Mesenteric fat pad (tissue), 1 donor: ENCODE measurements around the gene DNAJC4. TPM values are rescaled to one million over a fixed set of nuclear protein-coding genes. Genes with fewer than 3 reads are reported as not detected.
"Not testable (repeated sequence)": the region's sequence is repeated elsewhere in the genome, so short reads cannot be mapped to it uniquely, and the experiment has no call there.

Experiments
- DNase-seq: peaks from one replicate; pipeline ENCODE4 v3.0.0-alpha.2; 2020; ENCODE audit warnings: low spot score
- total RNA-seq: library from RNA; stranded (reverse); fragmentation: NEBNext Ultra II Directional; extraction: Animal tissue kit (Norgen Biotek cat#: 25700); gene quantifications from one replicate; pipeline ENCODE4 v1.2.1, GENCODE V29; 2021
- donor health status: DM: yes; HTN: yes; CAD: no.

The DNAJC4 gene
- total RNA-seq, 1 donor from 2014 or later, result 20.4 TPM

DNA sequence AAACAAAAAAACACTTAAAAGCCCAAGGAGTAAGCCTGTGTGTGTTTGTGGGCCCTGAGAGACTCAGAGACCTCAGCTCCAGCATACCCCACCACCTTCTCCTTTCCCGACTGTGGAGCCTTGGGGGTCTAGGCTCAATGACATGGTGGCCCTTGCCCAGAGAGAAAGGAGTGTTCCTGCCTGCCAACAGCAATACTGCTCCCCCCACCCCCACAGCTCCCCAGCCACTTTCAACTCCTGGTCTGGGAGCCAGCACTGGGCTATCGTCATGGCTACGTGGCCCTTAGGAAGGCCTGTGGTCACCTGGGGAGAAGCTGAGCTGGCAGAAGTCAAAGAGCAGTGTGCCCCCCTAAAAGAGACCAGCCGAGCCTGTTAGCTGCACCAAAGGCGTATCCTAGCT, 13.8 kb downstream of the DNAJC4 start:
- no peak for DNase-seq

DNA sequence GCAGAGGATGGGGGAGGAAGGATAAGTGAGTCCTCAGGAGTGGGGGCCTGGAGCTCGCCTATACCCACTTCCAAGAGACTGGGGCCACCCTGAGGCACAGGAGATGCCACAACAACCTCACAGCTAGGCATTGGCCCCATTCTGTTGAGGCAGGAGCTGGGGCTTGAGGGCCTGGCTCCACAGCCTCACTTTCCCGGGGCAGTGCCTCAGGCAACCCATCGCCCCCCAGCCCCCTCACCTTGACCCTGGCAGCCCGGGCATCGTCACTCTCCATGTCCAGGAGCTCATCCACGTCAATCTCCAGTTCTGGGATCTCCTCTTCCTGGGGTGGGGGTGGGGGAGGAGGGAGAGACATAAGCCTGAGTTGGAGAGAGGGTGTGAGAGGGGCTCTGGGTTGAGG, 14.6 kb downstream of the DNAJC4 start:
- DNase-seq, result no peak

DNA sequence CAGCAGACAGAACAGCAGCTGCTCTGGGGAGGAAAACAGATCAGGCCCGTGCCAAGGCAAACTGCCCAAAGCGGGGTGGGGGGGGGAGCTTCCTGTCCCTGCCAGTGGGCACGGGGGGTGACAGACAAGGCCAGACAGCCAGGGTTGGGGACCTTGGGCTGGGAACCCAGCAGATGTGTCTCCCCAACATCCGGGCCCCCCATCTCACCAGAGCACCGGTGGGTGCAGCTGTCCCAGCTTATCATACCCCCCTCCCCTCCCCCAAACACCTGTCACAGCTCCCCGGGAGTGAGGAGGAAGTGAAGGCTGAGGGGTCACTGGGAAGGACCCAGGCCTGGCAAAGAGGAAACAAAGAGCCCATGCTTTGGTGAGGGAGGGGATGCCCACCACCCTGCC, 15.1 kb downstream of the DNAJC4 start:
- DNase-seq, result no peak

DNA sequence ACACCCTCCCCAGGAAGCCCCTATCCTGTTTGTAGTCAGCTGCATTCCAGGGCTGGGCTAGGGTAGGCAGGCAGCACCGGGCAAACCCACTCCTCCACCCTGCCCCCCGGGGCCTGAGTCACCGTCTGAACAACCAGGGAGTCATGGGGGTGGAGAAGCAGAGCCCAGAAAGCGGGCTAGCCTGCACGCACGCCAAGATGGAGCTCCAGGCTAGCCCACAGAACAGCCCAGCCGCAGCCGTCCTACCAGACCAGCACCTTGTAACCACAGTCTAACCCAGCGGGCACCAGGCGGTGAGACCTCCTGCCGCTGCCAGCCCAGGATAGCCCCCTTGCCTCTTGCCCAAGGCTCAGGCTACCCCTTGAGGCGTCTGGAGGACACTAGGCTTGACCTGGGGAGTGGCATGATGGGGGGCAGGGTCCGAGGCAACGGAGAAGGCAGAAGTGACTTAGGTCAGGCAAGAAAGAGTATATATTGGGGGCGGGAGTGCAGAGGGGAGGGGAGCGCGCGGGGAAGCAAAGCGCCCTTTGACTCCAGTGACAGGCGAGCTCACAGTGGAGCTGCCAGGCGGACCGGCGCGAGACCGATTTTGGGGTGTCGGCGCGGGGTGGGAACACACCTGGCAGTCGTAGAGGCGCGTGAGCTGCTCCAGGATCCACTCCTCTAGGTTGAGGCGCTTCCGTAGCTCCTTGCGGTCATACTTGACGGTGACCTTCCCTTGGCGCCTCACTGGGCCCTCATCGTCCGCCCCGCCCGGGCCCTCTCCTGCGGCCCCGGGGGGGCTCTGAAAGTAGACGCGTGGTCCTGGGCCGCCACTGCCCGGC, 15.7 kb downstream of the DNAJC4 start:
- DNase-seq, result no peak

DNA sequence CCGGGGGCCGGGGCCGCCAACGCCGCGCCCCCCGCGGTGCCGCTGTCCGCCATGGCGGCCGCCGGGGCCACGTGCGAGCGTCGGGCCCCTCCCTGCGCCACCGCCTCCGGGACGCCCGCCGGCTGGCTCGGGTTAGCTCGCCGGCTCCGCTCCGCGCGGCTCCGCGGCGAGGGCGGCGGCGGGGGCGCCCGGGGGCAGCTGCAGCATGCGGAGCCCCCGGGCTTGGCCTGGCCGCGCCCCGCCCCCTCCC, 16.2 kb downstream of the DNAJC4 start:
- DNase-seq, result not testable (repeated sequence)

DNA sequence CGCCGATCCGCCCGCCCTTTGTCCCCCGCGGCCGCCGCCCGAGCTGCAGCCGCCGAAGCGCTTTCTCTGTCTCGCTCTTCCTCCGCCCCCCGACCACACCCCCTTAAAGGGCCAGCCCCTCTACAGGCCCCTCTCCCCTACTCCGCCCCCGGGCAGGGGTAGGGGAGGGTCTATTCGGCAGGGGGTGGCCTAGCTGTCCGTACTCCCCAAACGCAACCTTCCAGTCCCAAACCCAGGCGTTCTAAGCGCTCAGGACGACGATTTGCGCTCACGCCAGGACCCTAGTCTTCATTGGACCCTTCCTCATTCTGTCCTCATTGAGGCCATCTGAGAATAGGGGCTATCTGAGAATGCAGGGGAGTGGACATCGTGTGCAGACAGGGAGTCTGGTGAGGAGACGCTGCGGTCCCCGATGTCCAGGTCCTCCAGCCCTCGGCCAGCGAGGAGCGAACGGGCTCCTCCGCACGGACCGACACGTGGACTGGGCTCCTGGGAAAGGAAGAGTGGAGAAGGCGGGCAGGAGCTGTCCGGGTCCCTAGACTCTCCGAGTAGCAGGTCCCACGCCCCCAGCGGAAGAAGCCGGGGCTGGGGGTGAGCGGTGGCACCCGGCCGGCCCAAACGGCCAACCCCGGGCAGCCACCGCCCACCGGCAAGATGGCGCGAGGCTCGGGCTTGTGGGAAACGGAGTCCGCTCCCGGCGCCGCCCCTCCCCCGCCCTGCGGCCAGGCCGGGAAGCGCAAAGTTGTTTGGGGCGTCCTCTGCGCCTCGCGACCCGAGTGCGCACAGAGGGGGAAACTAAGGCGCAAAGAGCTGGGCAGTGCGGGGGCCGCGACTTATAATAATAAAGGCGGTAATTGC, 16.8 kb downstream of the DNAJC4 start, which contains the start of gene PPP1R14B:
PPP1R14B (minus strand) TSS at position 73 of the 858 bp plus-strand sequence. CDS start 270 bp downstream, outside the sequence.
- DNase-seq, result no peak

DNA sequence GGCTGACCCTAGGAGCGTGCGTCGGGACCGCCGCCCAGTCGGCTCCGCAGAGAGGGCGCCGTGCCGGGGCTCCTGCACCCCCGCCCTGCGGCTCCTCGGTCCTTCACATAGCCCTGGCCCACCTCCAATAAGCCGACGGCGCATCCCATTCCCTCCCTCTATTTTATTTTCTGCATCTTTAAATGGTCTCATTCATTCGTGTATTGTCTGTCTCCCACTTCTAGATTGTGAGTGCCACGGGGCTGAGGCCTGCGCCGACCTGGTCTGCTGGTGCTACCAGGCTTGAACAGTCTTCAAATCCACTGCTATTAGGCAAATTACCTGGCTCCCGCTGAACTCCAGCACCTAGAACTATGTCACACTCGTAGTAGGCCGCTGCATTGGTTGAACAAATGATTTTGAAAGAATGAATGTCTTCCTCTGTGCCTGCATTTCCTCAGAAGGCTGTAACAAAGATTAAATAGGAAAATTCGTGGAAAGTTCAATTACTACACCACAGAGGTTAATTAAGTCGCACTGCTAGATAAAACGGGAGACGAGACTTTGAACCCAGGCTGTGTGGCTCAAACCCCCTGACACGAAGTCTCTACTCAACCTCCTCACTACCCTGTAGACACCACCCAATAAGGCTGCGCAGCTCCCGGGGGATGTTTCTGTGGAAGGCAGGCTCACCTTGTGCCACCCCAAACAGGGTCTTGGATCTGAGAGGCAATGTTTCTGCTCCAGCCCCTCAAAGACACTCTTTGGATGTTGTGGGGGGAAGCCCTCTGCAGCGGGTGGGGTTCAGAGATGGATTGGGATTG, 17.6 kb downstream of the DNAJC4 start:
- DNase-seq, result no peak

DNA sequence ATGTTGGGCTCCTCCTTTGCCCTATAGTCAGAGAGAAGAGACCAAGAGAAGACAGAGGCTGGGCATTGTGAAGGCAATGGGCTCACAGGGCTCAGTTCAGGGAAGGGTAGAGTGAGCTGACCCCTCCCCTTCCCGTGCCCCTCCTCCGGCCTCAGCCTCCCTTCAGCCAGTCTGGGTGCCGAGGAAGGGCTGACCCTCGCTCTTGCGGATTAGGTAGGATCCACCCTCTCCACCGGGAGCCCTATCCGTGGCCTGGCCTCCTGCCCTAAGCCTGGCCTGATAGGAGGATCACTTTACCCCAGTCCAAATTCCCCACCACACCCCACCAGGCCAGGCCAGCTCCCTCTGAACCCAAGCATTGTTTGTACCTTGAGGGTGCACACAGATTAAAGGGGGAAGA, 18.2 kb downstream of the DNAJC4 start:
- DNase-seq, result no peak

DNA sequence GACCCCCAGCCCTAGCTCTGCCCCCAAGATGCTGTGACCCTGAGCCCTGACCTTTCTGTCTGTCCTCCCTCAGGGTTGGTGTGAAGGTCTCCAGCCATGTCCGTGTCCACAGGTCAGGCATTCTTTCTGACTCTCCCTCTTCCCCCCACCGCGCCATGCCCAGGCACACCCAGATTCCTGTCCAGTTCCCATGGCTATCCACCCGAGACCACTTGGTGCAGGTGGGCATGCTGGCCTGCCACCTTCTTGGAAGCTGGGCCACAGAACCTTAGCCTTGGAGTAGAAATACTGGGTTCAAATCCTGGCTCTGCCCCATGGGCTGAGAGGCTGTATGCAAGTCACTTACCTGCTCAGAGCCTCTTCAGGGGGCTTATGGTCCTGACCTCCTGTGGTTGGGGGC, 18.7 kb downstream of the DNAJC4 start:
- no peak for DNase-seq

DNA sequence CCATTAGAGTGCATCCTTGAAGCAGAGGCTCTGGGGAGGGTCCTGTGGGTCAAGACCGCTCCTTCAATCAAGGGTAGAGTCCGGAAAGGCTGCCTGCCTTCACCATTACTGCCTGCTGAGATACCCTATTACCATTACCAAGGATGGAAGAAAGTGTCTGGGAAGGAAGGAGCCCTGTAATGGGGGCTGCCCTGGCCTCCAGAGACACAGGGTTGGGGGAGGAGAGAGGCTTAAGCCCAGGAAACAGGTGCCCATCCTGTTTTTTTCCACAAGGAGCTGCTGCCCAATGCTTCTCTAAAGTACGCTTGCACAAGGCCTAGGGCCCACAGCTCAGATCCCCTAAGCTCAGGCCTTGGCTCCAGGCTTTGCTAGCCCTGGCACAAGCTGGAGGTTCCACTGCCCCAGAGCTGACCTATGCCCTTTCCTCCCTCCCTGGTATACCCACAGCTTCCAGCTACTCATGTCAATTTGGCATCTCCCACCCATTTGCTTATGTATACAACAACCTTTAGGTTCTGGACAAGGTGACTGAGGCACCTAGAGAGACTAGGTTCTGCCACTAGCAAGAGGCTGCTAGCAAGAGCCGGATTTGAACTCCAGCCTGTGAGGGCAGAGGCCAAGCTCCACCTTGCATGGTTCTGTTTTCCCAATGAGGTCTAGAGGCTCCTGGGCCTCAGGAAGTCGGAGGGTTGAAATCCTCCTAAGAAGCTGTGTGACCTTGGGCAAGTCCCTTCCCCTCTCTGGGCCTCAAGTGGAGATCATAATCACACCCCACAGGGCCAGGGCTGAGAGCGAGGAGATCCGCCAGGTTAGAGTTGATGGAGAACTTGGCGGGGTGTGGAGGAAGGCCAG, 19.4 kb downstream of the DNAJC4 start:
- no peak for DNase-seq

DNA sequence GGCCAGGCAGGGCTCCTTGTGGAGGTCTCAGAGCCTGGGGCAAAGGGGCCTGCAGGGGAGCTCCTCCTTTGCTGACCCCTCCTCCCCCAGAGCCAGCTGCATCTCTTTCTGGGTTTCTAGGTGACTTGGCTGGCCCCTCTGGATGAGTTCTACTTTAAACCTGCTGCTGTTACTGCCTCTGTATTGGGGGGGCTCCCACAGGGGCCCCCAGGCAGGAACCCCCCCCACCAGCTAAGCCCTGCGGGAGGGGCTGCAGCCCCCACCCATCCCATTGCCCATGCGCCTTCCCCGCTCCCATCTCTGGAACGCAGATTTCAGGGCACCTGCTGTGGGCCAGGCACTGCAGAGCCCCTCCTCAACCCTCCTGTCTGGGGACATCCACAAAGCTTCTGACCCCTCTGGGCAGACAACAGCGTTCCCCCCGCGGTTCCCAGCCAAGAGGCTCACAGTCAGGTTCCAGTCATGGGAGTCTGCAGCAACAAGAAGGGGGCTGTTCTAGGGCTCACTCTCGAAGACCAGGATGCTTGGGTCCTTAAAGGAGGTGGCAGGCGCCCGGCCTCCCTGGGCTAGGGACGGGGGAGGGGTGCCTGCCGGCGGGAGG, 20.2 kb downstream of the DNAJC4 start:
- DNase-seq, result no peak

DNA sequence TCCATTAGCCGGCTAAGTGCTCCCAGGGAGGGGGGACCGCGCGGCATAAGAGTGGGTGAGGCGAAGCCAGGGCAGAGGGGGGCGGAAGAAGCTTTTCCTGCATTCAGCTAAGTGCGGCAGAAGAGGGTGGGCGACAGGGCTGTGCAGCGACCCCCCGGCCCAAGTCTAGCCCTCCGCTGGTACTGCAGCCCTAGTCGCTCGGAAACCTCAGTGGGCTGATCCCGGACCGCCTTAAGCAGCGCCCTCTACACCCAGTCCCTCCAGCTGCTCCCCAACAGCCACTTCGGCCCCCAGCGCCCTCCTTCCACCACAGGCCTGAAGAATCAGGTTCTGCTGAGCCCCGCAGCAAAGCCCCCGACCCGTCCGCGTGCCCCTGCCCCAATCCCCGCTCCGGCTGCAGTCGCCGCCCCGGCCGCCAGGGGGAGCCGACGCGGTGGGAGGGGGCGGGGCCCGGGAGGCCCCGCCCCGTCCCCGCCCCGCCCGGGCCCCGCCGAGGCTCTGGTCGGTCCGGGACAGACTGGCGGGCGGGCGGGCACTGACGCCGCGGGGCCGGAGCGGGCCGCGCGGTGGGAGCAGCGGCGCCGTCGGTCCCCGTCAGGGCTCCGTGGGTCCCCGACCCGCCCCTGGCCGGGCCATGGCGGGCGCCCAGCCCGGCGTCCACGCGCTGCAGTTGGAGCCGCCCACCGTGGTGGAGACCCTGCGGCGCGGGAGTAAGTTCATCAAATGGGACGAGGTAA, 20.8 kb downstream of the DNAJC4 start, which contains the start of gene PLCB3:
PLCB3 (plus strand) TSS at position 515 of the 737 bp plus-strand sequence; CDS start at position 635, 120 bp downstream.
- DNase-seq, result no peak

DNA sequence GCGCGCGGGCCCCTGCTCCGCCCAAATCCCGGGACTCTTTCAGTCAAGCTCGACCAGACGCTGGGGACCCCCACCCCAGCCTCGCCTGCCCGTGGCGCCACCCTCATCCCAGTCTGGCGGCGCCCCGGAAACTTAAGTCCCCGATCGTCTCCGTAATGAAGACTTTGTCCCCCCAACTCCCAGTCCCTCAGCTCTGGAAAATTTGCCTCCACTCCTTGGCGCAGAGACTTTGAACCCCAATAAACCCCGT, 21.3 kb downstream of the DNAJC4 start:
- no peak for DNase-seq

DNA sequence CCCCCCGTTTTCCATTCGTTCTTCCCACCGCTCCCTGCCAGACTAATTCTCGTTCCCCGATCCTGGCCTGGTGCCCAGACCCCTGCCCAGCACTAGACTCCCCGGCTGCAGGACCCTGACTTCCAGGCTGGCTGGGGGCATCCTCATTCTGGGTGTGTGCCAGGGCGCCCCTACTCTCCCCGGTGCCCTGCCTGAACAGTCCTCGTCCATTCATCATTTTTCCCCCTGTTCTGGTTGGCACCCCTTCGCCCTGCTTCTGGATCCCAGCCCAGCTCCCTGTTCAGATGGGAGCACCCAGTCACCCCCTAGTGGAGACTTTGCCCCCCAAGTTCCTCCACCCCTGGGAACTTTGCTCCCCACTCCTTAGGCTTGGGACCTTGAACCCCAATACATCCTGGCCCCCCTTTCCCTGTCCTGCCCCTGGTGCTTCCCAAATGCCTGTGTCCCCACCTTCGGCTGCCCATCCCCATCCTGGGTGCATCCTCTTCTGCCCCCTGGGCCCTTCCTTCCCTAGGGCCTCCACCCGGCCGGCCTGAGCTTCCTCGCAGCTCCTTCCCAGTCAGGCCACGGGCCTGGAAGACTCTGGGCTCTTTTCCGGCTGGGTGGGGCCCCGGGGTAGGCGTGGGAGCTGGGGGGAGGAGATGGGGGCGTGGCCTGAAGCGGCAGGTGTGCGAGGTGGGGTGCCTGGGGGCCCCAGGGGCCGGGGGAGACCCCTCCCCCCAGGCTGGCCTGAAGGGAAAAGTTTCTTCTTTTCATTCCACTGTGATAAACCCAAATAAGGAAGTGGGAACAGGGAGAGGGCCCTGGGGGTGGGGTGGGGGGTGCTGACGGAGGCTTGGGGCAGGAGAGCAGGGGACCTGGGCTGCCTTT, 21.9 kb downstream of the DNAJC4 start:
- no peak for DNase-seq

DNA sequence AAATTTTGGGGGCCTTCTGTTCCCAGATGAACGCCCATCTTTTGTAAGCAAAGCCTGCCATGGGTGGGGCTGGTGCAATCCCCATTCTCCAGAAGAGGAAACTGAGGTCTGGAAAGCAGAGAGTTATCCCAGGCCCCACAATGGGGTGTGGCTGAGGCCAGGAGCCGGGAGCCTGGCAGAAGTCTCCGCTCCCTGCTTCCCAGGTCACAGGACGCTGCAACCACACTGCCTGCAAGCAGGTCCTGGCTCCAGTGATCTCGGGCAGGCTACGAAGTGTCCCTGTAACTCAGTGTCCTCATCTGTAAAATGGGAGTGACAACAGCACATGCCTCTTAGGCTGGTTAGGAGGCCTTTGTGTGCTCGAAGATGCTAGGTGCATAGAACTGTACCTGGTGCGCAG, 22.7 kb downstream of the DNAJC4 start:
- DNase-seq, result no peak

DNA sequence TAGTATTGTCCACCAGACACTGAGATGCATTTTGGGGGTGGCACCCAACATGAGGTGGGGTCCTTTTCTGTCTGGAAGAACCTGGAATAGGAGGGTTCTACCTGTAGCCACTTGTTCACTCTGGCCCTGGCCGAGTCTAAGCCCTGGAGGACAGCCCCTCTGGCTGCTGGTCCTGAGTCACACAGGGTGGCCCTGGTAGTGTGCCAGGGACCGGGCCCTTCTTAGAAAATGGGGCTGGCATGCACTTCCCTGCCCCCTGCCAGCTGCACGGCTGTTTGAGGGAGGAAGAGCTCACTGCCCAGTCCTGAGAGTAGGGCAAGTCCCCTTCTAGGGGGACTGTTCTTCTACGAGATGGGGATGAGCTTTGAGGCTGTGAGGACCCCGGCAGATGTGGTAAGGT, 23.1 kb downstream of the DNAJC4 start:
- DNase-seq, result no peak

DNA sequence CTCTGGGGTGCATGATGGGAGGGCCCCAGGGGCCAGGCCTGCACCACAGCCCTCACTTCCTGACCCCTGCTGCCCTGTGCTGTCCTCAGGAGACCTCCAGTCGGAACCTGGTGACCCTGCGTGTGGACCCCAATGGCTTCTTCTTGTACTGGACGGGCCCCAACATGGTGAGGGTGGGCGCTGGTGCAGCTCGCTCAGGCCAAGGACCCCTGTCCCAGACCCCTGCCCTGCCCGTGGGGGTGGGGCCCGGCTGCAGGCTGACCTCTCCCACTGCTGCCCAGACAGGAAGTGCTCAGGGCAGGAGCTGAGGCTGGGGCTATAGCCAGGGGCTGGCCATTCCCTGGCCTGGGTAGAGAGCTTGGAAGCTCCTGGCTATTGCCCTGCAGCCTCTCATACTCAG, 24.0 kb downstream of the DNAJC4 start:
- DNase-seq, result no peak

DNA sequence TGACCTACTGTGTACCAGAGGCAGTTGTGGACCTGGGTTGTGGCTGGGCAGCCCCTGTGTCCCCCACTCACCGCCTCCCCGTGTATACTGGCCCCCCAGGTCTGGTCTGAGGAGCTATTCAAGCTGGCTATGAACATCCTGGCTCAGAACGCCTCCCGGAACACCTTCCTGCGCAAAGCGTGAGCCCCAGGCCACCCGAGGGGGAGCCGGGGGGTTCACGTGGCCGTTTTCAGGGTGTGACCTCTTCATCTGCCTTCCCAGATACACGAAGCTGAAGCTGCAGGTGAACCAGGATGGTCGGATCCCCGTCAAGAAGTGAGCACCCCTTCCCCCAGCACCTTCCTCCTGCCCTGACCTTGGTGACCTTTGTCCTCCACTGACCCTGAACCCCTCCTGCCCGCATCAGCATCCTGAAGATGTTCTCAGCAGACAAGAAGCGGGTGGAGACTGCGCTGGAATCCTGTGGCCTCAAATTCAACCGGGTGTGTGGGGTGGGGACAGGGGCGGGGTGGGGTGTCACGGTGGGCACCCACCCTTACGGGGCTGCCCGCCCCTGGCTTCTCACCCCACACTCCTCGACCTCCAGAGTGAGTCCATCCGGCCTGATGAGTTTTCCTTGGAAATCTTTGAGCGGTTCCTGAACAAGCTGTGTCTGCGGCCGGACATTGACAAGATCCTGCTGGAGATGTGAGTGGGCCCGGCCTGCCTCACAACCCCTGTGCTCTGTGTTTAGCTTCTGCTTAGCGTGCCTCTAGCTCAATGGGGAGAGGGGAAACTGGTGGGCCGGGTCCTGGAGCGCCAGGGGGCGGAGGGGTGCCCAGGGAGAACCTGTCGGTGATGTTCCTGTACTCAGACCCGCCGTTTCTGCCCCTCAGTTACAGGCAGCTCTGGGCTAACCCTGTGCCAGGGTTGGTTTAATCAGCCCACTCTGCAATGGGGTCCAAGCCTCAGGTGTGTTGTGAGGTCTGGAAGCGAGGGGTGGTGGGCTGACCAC, 25.1 kb downstream of the DNAJC4 start:
- DNase-seq, result no peak
